HEK293 (cell line): ENCODE results near the gene PCSK6.
A peak's percentile ranks its signal among the peaks of the same experiment; 100 is the strongest.

Source experiments
- HIC1 ChIP-seq: fragments of 450-650 bp; formaldehyde crosslinking; IDR thresholded peaks from 2 replicates; pipeline ENCODE4 v1.5.1; 2016; ENCODE audit warnings: missing biosample characterization, missing genetic modification characterization
- ZBTB1 ChIP-seq: fragments of 450-650 bp; formaldehyde crosslinking; IDR thresholded peaks from 2 replicates; pipeline ENCODE4 v1.5.1; 2016; ENCODE audit warnings: missing biosample characterization, missing genetic modification characterization
- ZBTB44 ChIP-seq: fragments of 450-650 bp; IDR thresholded peaks from 2 replicates; pipeline ENCODE4 v1.5.1; 2018; ENCODE audit warnings: missing biosample characterization, mild to moderate bottlenecking, missing genetic modification characterization
- ZBTB8A ChIP-seq: fragments of 450-650 bp; formaldehyde crosslinking; IDR thresholded peaks from 2 replicates; pipeline ENCODE4 v1.5.1; 2016; ENCODE audit warnings: missing biosample characterization, missing genetic modification characterization
- ZNF169 ChIP-seq: fragments of 450-650 bp; formaldehyde crosslinking; IDR thresholded peaks from 2 replicates; pipeline ENCODE4 v1.5.1; 2016; ENCODE audit warnings: missing biosample characterization, missing genetic modification characterization
- ZNF184 ChIP-seq: fragments of 450-650 bp; IDR thresholded peaks from 2 replicates; pipeline ENCODE4 v1.5.1; 2018; ENCODE audit warnings: missing biosample characterization, mild to moderate bottlenecking, missing genetic modification characterization
- ZNF2 ChIP-seq: fragments of 450-650 bp; formaldehyde crosslinking; IDR thresholded peaks from 2 replicates; pipeline ENCODE4 v1.5.1; 2016; ENCODE audit warnings: missing biosample characterization, missing genetic modification characterization
- ZNF248 ChIP-seq: fragments of 450-650 bp; formaldehyde crosslinking; IDR thresholded peaks from 2 replicates; pipeline ENCODE4 v1.5.1; 2017; ENCODE audit warnings: missing biosample characterization, missing genetic modification characterization
- ZNF350 ChIP-seq: fragments of 450-650 bp; formaldehyde crosslinking; IDR thresholded peaks from 2 replicates; pipeline ENCODE4 v1.5.0; 2017; ENCODE audit warnings: missing biosample characterization, mild to moderate bottlenecking, missing genetic modification characterization
- ZNF366 ChIP-seq: fragments of 450-650 bp; formaldehyde crosslinking; conservative IDR thresholded peaks from 2 replicates; pipeline ENCODE4 v1.5.1; 2016; ENCODE audit warnings: missing biosample characterization, missing genetic modification characterization
- ZNF398 ChIP-seq: fragments of 450-650 bp; formaldehyde crosslinking; IDR thresholded peaks from 2 replicates; pipeline ENCODE4 v1.5.1; 2017; ENCODE audit warnings: missing biosample characterization, missing genetic modification characterization
- ZNF544 ChIP-seq: fragments of 450-650 bp; formaldehyde crosslinking; IDR thresholded peaks from 2 replicates; pipeline ENCODE4 v1.5.0; 2017; ENCODE audit warnings: missing biosample characterization, missing genetic modification characterization
- ZNF585B ChIP-seq: fragments of 450-650 bp; formaldehyde crosslinking; IDR thresholded peaks from 2 replicates; pipeline ENCODE4 v1.5.1; 2016; ENCODE audit warnings: missing biosample characterization, missing genetic modification characterization
- ZNF610 ChIP-seq: fragments of 450-650 bp; formaldehyde crosslinking; IDR thresholded peaks from 2 replicates; pipeline ENCODE4 v1.5.1; 2016; ENCODE audit warnings: missing biosample characterization, missing genetic modification characterization, borderline replicate concordance
- ZNF621 ChIP-seq: fragments of 450-650 bp; formaldehyde crosslinking; IDR thresholded peaks from 2 replicates; pipeline ENCODE4 v1.5.1; 2017; ENCODE audit warnings: missing biosample characterization, missing genetic modification characterization
- ZNF701 ChIP-seq: fragments of 450-650 bp; formaldehyde crosslinking; IDR thresholded peaks from 2 replicates; pipeline ENCODE4 v1.5.1; 2016; ENCODE audit warnings: missing biosample characterization, missing genetic modification characterization
- ZNF747 ChIP-seq: fragments of 450-650 bp; formaldehyde crosslinking; IDR thresholded peaks from 2 replicates; pipeline ENCODE4 v1.5.1; 2016; ENCODE audit warnings: missing biosample characterization, missing genetic modification characterization
- ZNF791 ChIP-seq: fragments of 450-650 bp; formaldehyde crosslinking; IDR thresholded peaks from 2 replicates; pipeline ENCODE4 v1.5.1; 2016; ENCODE audit warnings: missing biosample characterization, missing genetic modification characterization
- ZSCAN18 ChIP-seq: fragments of 450-650 bp; formaldehyde crosslinking; IDR thresholded peaks from 2 replicates; pipeline ENCODE4 v1.5.1; 2016; ENCODE audit warnings: missing biosample characterization, missing genetic modification characterization
- ZSCAN23 ChIP-seq: fragments of 450-650 bp; formaldehyde crosslinking; IDR thresholded peaks from 2 replicates; pipeline ENCODE4 v1.5.1; 2016; ENCODE audit warnings: missing biosample characterization, missing genetic modification characterization
- TF ChIP-seq, protein P1 (sequence below): fragments of 450-650 bp; formaldehyde crosslinking; IDR thresholded peaks from 2 replicates; pipeline ENCODE4; 2016; ENCODE audit warnings: missing biosample characterization, missing genetic modification characterization
- TF ChIP-seq, protein P2 (sequence below): fragments of 450-650 bp; formaldehyde crosslinking; IDR thresholded peaks from 2 replicates; pipeline ENCODE4 v1.5.1; 2017; ENCODE audit warnings: missing biosample characterization, missing genetic modification characterization
- TF ChIP-seq, protein P3 (sequence below): fragments of 450-650 bp; formaldehyde crosslinking; IDR thresholded peaks from 2 replicates; pipeline ENCODE4 v1.5.1; 2016; ENCODE audit warnings: missing biosample characterization, missing genetic modification characterization, borderline replicate concordance
- TF ChIP-seq, protein P4 (sequence below): fragments of 450-650 bp; formaldehyde crosslinking; IDR thresholded peaks from 2 replicates; pipeline ENCODE4 v1.5.1; 2016; ENCODE audit warnings: missing biosample characterization, missing genetic modification characterization, low read depth

Gene PCSK6

DNA sequence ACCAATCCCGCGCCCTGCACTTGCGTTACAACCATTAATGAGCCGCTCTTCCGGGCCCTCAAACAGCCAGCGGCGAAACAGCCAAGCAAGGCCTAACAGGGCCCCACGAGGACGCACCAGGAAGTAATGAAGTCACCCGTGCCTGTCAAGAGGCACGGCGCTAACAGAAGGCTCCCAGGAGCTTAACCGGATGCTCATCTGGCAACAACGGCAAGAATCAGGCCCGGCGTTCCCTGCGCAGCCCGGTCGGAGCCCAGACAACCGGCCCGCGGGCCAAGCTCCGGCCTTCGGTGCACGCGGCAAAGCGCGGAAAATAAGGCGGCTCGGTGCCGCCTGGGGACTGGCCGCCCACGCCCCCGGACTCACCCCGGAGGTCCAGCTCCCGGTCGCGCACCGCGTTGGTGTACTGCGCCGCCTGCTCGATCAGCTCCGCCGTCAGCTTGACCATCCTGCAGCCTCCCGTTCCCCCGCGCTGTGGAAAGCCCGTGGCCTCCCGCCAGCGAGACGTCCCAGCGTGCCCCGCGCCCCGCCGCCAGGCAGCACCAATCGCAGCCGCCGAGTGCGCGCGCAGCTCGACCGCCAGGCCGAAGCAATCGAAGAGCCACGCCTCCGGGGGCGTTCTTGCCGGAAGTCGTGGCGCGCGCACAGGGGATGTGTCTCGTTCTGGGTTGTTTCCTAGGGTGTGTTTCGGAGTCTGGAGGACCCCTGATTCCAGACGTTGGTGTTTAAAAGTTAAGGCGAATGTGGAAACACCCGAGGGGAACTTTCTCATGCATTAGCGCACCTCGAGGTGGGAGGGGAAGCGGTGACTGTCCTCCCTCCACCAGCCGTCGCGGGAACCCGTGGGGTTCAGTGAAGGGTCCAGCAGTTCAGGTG, 194.5 kb downstream of the PCSK6 start, which contains the start of gene SNRPA1 (continued):
- TF ChIP-seq ZSCAN18 (tag by site-specific recombination) (no peak), ZNF184 (tag by site-specific recombination) (no peak), ZNF398 (tag by site-specific recombination) (no peak), ZNF350 (tag by site-specific recombination) (no peak), ZNF544 (no peak), ZNF585B (no peak; the same call in 1 of the 2 replicates), ZBTB44 (no peak), HIC1 (tag by site-specific recombination) (no peak; the same call in 1 of the 2 replicates), ZNF248 (tag by site-specific recombination) (no peak), ZSCAN23 (tag by site-specific recombination) (peak; percentile 8; the same call in 1 of the 2 replicates), ZNF701 (tag by site-specific recombination) (no peak), ZNF791 (tag by site-specific recombination) (no peak), ZNF610 (tag by site-specific recombination) (no peak), ZNF2 (peak; percentile 43), ZBTB1 (tag by site-specific recombination) (no peak), ZNF366 (no peak), ZNF747 (no peak), ZNF169 (no peak), ZBTB8A (tag by site-specific recombination) (no peak; the same call in 1 of the 2 replicates), ZNF621 (tag by site-specific recombination) (no peak)
- TF ChIP-seq, protein P1, sequence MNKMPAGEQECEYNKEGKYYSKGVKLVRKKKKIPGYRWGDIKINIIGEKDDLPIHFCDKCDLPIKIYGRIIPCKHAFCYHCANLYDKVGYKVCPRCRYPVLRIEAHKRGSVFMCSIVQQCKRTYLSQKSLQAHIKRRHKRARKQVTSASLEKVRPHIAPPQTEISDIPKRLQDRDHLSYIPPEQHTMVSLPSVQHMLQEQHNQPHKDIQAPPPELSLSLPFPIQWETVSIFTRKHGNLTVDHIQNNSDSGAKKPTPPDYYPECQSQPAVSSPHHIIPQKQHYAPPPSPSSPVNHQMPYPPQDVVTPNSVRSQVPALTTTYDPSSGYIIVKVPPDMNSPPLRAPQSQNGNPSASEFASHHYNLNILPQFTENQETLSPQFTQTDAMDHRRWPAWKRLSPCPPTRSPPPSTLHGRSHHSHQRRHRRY (tag by site-specific recombination): no peak
- TF ChIP-seq, protein P2, sequence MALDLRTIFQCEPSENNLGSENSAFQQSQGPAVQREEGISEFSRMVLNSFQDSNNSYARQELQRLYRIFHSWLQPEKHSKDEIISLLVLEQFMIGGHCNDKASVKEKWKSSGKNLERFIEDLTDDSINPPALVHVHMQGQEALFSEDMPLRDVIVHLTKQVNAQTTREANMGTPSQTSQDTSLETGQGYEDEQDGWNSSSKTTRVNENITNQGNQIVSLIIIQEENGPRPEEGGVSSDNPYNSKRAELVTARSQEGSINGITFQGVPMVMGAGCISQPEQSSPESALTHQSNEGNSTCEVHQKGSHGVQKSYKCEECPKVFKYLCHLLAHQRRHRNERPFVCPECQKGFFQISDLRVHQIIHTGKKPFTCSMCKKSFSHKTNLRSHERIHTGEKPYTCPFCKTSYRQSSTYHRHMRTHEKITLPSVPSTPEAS (tag by site-specific recombination): no peak
- TF ChIP-seq, protein P3, sequence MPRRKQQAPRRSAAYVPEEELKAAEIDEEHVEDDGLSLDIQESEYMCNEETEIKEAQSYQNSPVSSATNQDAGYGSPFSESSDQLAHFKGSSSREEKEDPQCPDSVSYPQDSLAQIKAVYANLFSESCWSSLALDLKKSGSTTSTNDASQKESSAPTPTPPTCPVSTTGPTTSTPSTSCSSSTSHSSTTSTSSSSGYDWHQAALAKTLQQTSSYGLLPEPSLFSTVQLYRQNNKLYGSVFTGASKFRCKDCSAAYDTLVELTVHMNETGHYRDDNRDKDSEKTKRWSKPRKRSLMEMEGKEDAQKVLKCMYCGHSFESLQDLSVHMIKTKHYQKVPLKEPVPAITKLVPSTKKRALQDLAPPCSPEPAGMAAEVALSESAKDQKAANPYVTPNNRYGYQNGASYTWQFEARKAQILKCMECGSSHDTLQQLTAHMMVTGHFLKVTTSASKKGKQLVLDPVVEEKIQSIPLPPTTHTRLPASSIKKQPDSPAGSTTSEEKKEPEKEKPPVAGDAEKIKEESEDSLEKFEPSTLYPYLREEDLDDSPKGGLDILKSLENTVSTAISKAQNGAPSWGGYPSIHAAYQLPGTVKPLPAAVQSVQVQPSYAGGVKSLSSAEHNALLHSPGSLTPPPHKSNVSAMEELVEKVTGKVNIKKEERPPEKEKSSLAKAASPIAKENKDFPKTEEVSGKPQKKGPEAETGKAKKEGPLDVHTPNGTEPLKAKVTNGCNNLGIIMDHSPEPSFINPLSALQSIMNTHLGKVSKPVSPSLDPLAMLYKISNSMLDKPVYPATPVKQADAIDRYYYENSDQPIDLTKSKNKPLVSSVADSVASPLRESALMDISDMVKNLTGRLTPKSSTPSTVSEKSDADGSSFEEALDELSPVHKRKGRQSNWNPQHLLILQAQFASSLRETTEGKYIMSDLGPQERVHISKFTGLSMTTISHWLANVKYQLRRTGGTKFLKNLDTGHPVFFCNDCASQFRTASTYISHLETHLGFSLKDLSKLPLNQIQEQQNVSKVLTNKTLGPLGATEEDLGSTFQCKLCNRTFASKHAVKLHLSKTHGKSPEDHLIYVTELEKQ: no peak
- TF ChIP-seq, protein P4, sequence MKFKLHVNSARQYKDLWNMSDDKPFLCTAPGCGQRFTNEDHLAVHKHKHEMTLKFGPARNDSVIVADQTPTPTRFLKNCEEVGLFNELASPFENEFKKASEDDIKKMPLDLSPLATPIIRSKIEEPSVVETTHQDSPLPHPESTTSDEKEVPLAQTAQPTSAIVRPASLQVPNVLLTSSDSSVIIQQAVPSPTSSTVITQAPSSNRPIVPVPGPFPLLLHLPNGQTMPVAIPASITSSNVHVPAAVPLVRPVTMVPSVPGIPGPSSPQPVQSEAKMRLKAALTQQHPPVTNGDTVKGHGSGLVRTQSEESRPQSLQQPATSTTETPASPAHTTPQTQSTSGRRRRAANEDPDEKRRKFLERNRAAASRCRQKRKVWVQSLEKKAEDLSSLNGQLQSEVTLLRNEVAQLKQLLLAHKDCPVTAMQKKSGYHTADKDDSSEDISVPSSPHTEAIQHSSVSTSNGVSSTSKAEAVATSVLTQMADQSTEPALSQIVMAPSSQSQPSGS (tag by site-specific recombination): no peak
